SK-N-DZ (cell line): Measurements from ENCODE around the gene PPP1R3A.

Experiments
- DNase-seq: peaks from one replicate; pipeline ENCODE4 v3.0.0-alpha.2; 2015; ENCODE audit warnings: low spot score

The PPP1R3A gene

DNA sequence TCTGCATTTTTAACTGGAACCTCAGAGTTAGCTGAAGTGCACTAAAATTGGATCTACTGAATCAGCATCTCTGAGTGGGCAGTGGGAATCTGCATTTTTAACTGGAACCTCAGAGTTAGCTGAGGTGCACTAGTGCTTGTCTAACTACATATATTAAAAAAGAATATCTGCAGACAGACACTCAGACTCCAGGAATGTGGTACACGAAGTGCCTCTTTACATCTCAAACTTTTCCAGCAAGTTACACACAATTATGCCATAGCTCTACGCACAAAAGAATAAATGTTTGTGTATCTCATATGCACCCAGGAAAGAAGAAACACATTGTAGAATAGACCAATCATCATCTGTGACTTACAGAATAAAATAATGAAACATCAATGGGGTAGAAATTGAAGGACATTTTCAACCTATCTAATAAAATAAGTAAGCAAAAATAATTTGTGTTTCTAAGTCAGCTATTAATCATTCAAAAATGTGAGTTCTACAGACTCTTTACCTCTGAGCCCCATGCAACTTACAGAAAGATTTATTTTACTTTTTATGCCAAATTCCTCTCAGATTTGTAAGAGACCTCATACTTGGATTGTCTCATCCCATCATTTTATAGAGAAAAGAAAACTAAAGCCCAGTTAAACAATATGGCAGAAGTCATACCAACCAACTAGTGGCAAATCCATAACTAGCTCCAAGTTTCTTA is 28.3 kb downstream of the PPP1R3A start:
- no peak for DNase-seq

DNA sequence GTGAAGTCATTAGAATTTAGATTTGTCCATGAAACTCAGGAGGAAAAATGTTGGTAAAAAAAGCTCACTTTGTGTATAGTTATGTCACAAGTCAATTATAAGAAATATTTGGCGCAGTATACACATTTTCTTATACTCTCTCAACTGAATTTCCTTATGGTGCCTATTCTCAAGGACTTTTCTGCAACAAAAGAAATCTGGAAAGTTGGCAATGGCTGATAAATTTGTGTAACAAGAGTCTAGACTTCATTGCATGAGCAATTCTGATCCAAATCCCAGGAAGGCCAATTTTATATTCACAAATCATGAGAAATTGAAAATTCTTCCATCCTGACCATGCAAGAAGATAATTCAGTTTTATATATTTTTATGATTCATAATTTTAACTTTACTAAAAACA is 35.7 kb downstream of the PPP1R3A start:
- no peak for DNase-seq

- DNase-seq, result no peak
Observed at GRCh38 chr7:113880559-113880958, 38.2 kb downstream of the PPP1R3A start.

- DNase-seq, result no peak
Observed at GRCh38 chr7:113878394-113878992, 40.3 kb downstream of the PPP1R3A start.

- no peak for DNase-seq
Observed at GRCh38 chr7:113875224-113875623, 43.6 kb downstream of the PPP1R3A start.

DNA sequence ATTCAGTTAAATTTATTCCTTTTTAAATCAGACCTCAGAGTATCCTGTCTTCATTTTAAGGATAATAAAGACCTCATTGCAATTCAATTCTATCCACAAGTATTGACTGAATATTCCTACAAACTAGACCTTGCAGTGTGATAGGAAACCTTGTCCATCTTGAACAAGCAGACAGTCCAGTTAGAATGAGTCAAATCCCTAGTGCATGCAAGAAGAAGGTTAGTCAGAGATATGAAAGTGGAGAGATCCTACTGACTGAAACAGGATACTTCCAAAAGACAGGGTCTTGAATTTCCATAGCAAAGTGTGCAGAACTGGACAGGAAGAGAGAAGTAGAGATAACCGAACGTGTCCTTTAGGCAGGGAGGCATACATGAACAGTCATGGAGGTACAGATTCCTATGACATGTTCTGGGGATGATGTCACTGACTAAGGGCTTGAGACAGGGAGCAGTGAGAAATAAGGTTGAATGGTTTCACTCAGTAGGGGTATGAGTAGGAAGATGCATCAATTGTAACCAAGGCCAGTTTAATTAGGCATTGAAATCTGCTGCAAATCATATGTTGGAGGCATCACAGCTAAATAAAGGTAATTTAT is 45.2 kb downstream of the PPP1R3A start:
- DNase-seq, result no peak

DNA sequence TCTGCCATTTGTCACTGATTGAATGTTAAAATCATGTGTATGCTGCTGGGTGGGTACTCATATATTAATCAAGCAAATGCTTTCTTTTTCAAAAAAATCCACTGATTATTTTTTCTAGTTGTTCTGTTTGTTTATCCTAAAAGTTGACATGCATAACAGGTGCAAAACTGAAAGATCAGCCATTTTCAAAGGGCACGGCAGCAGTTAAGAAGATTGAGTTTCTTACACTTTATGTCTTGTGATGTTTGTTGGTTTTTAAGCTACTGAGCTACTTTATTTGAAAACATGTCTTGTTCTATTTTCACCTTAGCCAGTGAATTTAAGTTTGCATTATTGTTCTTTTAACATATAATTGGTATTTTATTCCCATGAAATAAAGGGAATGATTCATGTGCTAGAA is 45.8 kb downstream of the PPP1R3A start:
- no peak for DNase-seq

GRCh38 chr7:113867325-113867724 is 51.5 kb downstream of the PPP1R3A start:
- no peak for DNase-seq

DNA sequence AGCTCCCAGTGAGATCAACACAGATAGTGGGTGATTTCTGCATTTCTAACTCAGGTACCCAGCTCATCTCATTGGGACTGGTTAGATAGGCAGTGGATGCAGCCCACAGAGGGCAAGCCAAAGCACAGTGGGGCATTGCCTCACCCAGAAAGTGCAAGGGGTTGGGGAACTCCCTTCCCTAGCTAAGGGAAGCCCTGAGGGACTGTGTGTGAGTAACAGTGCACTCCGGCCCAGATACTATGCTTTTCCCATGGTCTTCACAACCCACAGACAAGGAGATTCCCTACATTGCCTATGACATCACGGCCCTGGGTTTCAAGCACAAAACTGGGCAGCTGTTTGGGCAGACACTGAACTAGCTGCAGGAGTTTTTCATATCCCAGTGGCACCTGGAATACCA is 62.8 kb downstream of the PPP1R3A start:
- no peak for DNase-seq

DNA sequence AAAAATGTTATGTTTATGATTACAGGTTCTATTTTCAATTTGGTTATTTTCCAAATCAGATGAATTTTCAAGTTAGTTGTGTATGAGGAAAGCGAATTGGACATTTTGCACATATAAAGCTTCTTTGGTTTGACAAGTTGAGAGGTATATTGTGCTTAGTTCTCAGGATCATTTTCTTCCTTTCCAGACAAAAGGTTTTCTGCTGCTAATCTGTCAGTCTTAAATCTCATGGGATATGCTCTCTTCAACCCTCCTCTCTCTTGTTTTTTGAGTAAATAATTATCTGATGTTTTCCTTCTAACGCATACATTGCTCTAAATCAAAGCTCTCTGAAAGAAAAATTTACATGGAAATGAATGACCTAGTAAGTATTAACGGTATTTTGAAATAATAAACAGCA is 77.9 kb downstream of the PPP1R3A start:
- DNase-seq, result no peak

DNA sequence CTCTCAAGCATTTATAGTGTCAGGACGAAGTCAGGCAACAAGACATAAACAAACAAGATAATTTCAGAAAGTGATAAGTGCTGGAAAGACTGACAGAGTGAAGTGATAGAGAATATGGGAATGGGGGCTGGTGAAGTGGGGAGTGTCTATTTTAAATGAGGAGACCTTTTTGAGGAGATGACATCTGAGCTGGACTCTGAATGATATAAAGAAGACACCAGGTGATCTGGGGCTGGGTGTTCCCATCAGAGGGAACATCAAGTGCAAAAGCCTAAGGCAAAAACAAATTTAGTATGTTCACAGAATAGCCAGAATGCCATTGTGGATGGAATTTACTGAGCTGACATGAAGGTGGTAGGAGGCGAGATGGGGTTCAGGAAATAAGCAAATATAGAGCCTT is 83.4 kb downstream of the PPP1R3A start:
- DNase-seq, result no peak

DNA sequence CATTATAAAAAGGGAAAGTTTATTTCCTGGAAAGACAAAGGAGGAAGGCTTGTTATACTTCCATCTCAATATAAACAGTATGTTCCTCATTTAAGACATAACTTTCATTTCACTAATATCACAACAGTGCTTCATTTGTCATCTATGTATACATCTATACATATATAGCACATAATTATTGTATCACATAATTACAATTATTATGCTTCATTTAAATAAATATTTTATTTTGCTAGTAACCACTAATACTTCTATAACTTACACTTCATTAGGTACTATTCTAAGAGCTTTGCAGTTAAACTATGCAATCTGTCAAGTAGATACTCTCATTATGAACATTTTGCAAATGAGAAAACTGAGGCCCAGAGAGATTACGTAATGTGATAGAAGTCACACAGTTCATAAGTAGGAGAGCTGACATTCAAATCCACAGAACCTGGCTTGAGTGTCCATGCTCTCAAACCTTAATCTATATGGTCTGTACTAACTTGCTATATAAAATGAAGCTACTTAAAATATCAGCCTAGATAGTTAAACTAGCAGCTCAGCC is 86.5 kb downstream of the PPP1R3A start:
- no peak for DNase-seq

DNA sequence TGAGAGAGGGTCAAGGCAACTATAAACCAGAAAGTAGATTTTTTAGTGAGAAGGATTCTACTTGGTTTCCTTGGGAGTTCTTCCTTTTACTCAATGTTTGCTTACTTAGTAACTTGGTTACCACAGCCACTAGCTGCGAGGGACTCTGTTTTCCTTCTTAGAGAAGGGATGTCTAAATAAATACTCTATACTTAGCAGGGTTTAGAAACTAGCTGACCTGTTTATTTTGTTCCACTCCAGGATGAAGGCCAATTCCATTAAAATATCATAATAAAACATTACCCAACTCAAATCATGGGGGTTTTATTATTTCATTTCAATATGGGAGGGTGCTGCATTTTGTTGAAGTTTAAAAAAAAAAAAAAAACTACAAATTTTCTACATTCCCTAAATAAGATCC is 87.3 kb downstream of the PPP1R3A start:
- DNase-seq, result no peak

DNA sequence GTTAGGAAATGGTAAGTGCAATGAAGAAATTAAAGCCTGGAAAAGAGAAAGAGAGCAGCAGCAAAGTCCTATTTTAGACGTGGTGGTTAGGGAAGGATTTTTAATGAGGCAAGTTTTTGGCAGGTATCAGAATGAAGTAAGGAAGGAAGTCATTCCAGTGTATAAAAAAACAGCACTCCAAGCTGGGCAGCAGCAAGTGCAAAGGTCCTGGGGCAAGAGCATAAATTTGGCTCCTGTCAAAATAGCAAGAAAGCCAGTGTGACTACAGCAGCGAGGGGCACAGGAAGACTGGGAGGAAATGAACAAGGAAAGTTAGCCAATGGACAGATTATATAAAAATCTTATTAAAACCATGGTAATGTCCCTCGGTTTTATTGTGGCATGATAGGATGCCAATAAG is 90.2 kb downstream of the PPP1R3A start:
- no peak for DNase-seq
